MM.1S (cell line): Measurements from ENCODE around the gene HBA1.
"Not testable (repeated sequence)": the region's sequence is repeated elsewhere in the genome, so short reads cannot be mapped to it uniquely, and the experiment has no call there.

Experiments
- DNase-seq: peaks from one replicate; pipeline ENCODE4 v3.0.0-alpha.2; 2015
- H2AFZ ChIP-seq: fragments of 300-600 bp; sonication (generic); 2 replicates; pipeline ENCODE4 v1.6.0; 2016; ENCODE audit warnings: antibody characterized with exemption, low read length
- H3F3A ChIP-seq: fragments of 300-600 bp; sonication (generic); 2 replicates; pipeline ENCODE4 v1.6.1; 2016; ENCODE audit warnings: mild to moderate bottlenecking, antibody characterized with exemption, low read length, moderate library complexity, mixed read lengths; ENCODE audit not compliant: insufficient read depth
- H3K27ac ChIP-seq: fragments of 300-600 bp; sonication (generic); 2 replicates; pipeline ENCODE4 v1.5.1; 2016; ENCODE audit warnings: mild to moderate bottlenecking, low read length
- H3K27me3 ChIP-seq: fragments of 300-600 bp; sonication (generic); replicated peaks from 2 replicates; pipeline ENCODE4 v1.6.0; 2016; ENCODE audit warnings: low read length; ENCODE audit not compliant: insufficient read depth
- H3K36me3 ChIP-seq: fragments of 300-600 bp; sonication (generic); replicated peaks from 2 replicates; pipeline ENCODE4 v1.6.1; 2016; ENCODE audit warnings: mild to moderate bottlenecking, low read length, mixed read lengths; ENCODE audit not compliant: insufficient read depth
- H3K4me1 ChIP-seq: fragments of 300-600 bp; sonication (generic); 2 replicates; pipeline ENCODE4 v1.6.1; 2016; ENCODE audit warnings: low read length, mixed read lengths
- H3K4me2 ChIP-seq: fragments of 300-600 bp; sonication (generic); 2 replicates; pipeline ENCODE4 v1.6.0; 2016; ENCODE audit warnings: low read depth, low read length
- H3K4me3 ChIP-seq: fragments of 300-600 bp; sonication (generic); 2 replicates; pipeline ENCODE4 v1.5.1; 2016; ENCODE audit warnings: low read length, mixed read lengths
- H3K79me2 ChIP-seq: fragments of 300-600 bp; sonication (generic); 2 replicates; pipeline ENCODE4 v1.6.1; 2016; ENCODE audit warnings: mixed run types, low read length, mixed read lengths
- H3K9ac ChIP-seq: fragments of 300-600 bp; sonication (generic); 2 replicates; pipeline ENCODE4 v1.6.1; 2016; ENCODE audit warnings: low read length, mixed read lengths
- H3K9me2 ChIP-seq: fragments of 300-600 bp; sonication (generic); replicated peaks from 2 replicates; pipeline ENCODE4 v1.6.1; 2016; ENCODE audit warnings: mild to moderate bottlenecking, low read length, mixed read lengths; ENCODE audit not compliant: insufficient read depth
- H3K9me3 ChIP-seq: fragments of 300-600 bp; sonication (generic); replicated peaks from 2 replicates; pipeline ENCODE4 v1.6.1; 2016; ENCODE audit warnings: mild to moderate bottlenecking, low read length, mixed read lengths; ENCODE audit not compliant: insufficient read depth
- H4K20me1 ChIP-seq: fragments of 300-600 bp; sonication (generic); 2 replicates; pipeline ENCODE4 v1.6.1; 2016; ENCODE audit warnings: mild to moderate bottlenecking, low read length, moderate library complexity, mixed read lengths; ENCODE audit not compliant: insufficient read depth
- CTCF ChIP-seq: fragments of 300-600 bp; sonication (generic); IDR thresholded peaks from 2 replicates; pipeline ENCODE4 v1.5.1; 2016; ENCODE audit warnings: antibody characterized with exemption, low read length, mixed read lengths
- EZH2 ChIP-seq: fragments of 300-600 bp; sonication (generic); optimal IDR thresholded peaks from 2 replicates; pipeline ENCODE3; 2017; ENCODE audit warnings: low read depth, mild to moderate bottlenecking, antibody characterized with exemption, low read length, mixed read lengths
- EZH2phosphoT487 ChIP-seq: fragments of 300-600 bp; sonication (generic); IDR thresholded peaks from 2 replicates; pipeline ENCODE4 v1.6.1; 2018; ENCODE audit warnings: antibody characterized with exemption, low read length

Gene HBA1

GRCh38 chr16:152141-153128, 24.0 kb upstream of the HBA1 start, which contains the start of gene HBZ:
Gene HBZ (plus strand): TSS chr16:152644. CDS start chr16:152910, 266 bp downstream.
- H4K20me1 ChIP-seq, result no peaks in the 10 kb centered on the region
- H2AFZ ChIP-seq, result no peak within 1 kb of the TSS
- H3K4me2 ChIP-seq, result no peak within 1 kb of the TSS
- DNase-seq, result no peak
- H3F3A ChIP-seq, result no peaks in the 10 kb centered on the region
- H3K27me3 ChIP-seq, result peaks cover 61% of the 10 kb centered on the region
- H3K9me3 ChIP-seq, result no peaks in the 10 kb centered on the region
- H3K4me1 ChIP-seq, result no peaks in the 10 kb centered on the region
- H3K36me3 ChIP-seq, result no peaks in the 10 kb centered on the region
- H3K9ac ChIP-seq, result no peak within 1 kb of the TSS
- H3K9me2 ChIP-seq, result no peaks in the 10 kb centered on the region
- no peaks in the 10 kb centered on the region for H3K79me2 ChIP-seq
- H3K27ac ChIP-seq, result no peak within 1 kb of the TSS
- TF ChIP-seq EZH2, result no peak
- TF ChIP-seq CTCF, result no peak
- no peak for TF ChIP-seq EZH2phosphoT487
- no peak within 1 kb of the TSS for H3K4me3 ChIP-seq

DNA sequence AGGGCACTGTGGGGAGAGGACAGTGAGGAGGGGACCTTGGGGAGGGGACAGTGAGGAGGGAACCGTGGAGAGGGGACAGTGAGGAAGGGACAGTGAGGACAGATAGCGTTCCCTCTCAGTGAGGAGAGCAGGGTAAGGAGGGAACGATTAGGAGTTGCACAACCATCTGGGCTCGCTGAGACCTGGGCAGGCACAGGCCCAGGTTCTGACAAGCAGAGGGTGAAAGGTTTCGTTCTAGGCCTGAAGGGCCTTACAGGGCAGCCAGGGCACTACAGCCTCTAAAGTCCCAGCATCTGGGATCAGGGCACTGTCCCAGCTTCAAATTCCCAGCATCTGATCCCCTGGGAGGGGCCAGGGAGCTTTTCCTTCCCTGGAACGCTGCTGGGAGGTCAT, 23.4 kb upstream of the HBA1 start:
- not testable (repeated sequence) for DNase-seq, H3K9me2 ChIP-seq

DNA sequence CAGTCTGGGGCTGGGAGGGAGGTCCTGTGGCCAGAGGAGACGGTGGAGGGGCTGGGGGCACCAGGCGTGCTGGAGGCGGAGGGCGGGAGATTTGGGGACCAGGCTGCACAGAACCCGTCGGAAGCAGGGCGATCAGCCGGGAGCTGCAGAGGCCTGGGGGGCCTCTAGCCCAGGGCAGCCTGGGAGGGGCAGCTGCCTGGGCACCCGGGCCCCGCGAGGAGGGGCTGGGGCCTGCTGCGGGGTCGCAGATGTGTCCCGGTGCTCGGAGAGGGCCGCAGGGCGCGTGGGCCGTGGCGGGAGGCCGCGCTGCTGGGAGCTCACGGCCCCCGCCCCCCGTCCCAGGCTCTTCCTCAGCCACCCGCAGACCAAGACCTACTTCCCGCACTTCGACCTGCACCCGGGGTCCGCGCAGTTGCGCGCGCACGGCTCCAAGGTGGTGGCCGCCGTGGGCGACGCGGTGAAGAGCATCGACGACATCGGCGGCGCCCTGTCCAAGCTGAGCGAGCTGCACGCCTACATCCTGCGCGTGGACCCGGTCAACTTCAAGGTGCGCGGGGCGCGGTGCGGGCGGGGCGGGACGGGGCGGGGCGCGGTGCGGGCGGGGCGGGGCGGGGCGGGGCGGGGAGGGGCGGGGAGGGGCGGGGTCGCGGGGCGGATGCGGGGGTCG, 22.8 kb upstream of the HBA1 start:
- not testable (repeated sequence) for H3K79me2 ChIP-seq, H2AFZ ChIP-seq, H3K9ac ChIP-seq, H3K4me1 ChIP-seq, DNase-seq, H3K4me2 ChIP-seq, H3F3A ChIP-seq, H4K20me1 ChIP-seq, H3K9me3 ChIP-seq, H3K27ac ChIP-seq, H3K4me3 ChIP-seq, H3K9me2 ChIP-seq, H3K36me3 ChIP-seq
- peaks cover 66% of the 10 kb centered on the region for H3K27me3 ChIP-seq

More for the DNA sequence above, 23.4 kb upstream of the HBA1 start:
- H3K27me3 ChIP-seq, result peaks cover 65% of the 10 kb centered on the region
- not testable (repeated sequence) for H3K4me1 ChIP-seq, H3F3A ChIP-seq, H3K9me3 ChIP-seq, H3K36me3 ChIP-seq, H3K27ac ChIP-seq, H3K9ac ChIP-seq, H3K4me2 ChIP-seq, H3K79me2 ChIP-seq, H3K4me3 ChIP-seq, H2AFZ ChIP-seq, H4K20me1 ChIP-seq

- Histone ChIP-seq H4K20me1 (no peaks in the 10 kb centered on the region), H3K4me2 (peak overlapping the region; percentile 83), H3K9me3 (no peaks in the 10 kb centered on the region), H2AFZ (peak overlapping the region; percentile 47), H3K27me3 (peaks cover 64% of the 10 kb centered on the region), H3K4me3 (peak overlapping the region; percentile 44), H3K9me2 (no peaks in the 10 kb centered on the region), H3K27ac (no peak overlapping the region), H3K79me2 (no peaks in the 10 kb centered on the region), H3K9ac (no peak overlapping the region), H3F3A (no peaks in the 10 kb centered on the region), H3K36me3 (no peaks in the 10 kb centered on the region), H3K4me1 (no peaks in the 10 kb centered on the region)
- TF ChIP-seq EZH2phosphoT487 (no peak), EZH2 (no peak), CTCF (no peak)
- DNase-seq, result no peak
Observed at GRCh38 chr16:154217-155030, 22.1 kb upstream of the HBA1 start.
